HG03175 (cell line): ENCODE results near the gene AGBL3.

Source experiments
- ATAC-seq: cut with Tn5 transposase; IDR thresholded peaks from one replicate; pipeline ENCODE4 v1.9.1; 2021; ENCODE audit warnings: mild to moderate bottlenecking, moderate library complexity; ENCODE audit not compliant: unreplicated experiment

AGBL3 gene

DNA sequence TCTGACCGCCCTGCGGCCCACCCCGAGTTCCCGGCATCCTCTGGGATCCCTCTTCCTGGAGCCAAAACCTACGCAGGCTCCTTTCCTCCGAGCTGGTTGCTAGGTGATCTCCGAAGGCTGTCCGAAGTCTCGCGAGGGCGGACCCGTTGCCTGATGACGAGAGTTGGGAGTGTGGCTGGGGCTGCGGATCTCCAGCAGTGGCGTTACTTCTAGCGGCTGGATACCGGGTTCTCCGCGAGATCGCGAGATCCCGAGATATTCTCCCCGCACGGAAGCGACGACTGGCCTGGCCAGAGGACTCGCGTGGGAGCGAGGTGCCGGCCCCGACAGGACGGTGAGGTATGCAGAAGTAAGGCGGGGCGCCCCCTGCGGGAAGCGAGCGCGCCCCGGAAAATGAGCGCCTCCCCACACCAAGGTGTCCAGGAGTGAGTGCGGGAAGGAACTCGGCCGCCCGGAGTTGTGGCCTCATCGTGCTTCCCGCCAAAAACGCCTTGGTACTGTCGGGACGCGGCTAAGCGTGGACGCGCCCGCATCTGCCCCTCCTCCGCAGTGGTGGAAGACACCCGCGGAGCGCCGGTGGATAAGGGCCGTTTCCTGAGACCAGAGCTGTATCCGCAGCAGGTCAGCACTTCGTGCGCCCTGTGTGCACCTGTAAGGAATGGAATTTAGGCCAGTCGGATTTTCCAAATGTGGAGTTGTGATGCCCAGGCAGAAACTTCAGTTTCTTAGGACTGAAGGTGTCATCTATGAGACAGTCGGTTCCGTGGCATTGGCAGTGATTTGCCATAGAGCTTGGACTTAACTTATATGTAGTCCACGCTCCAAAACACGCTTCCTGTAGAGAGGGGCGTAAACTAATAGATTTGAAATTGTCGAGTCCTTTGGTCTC, at the start of gene AGBL3:
AGBL3 (plus strand) TSS at position 146 of the 889 bp plus-strand sequence. CDS start 1,426 bp downstream, outside the sequence.
- ATAC-seq = peak; percentile 94

DNA sequence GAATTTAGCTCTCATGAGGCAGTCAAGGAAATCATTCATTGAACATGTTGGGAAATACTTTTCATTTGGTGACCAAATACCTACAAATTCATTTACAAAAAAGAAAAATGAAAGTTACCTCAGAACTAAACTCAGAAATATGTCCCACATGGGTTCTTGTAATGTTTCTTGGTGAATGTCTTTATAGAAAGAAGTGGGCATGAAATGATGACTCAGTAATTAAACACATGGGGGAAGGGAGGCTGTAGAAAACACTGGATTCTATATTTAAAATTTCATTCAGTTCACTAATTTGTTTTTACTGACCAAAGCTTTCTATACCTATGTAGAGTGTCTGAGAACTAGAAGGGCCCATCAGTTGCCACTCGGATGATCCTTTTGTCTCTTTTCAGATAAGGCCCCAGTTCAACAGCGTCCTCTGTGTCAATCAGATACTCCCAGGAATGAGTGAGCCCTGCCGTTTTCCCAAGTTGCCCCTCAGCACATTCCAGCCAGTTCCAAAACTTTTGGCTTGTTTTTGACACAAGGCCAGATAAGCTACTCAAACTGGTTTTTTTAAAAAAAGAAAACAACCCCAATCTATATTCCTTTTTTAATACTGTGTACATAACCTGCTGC, 49.3 kb upstream of the AGBL3 start:
- no peak for ATAC-seq

GRCh38 chr7:134938141-134938540, 48.2 kb upstream of the AGBL3 start:
- no peak for ATAC-seq

DNA sequence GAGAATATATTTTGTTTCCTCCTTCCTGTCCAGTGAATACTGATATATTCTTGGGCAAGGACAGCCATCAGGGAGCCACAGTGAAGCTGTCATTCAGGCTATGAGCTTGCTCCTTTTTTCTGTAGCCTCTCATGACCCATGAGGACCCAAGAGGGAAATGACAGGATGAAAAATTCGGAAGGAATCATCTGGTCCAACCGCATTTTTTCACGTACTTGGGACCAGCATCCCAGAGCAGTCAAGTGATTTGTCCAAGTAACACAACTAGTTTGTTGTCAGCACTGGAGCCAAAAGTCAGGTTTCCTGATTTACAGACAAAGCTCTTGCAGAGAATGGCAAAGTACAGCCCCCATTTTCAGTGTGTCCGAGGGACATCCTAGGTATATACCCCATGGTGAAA, 47.2 kb upstream of the AGBL3 start:
- ATAC-seq = no peak

- ATAC-seq = no peak
These were observed 45.6 kb upstream of the AGBL3 start for GRCh38 chr7:134940729-134941128.

DNA sequence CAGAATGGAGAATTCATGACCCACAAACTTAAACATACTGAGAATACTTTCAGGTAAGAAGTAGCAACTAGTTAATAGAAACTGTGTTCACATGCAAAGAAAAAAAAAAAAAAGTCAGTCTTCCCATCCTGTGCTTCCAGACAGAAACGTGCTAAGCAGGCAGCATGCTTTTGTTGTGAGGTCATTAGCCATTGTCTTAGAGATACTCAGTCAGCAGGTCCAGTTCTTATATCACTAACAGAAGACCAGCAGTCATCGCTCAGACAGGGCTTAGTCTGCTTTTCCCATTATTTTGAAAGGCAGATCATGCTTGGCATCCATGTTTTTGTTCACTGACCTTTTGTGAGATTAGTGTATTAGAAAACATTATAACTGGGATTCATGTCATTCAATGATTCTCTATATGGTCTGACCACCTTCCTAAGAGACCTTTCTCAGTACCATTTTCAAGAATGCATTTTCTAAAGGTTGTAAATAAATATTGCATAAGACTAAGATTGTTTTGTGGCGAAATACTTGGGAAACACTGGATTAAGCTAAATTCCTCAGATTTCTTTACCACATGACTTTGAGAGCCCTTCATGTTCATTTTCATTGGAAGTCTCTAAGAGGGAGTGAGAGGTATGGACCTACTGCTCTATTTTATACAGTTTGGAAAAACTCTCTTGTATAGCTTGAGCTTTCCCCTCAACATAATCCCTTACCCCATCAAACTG, 45.0 kb upstream of the AGBL3 start:
- ATAC-seq = no peak

GRCh38 chr7:134941952-134942351, 44.4 kb upstream of the AGBL3 start:
- no peak for ATAC-seq

GRCh38 chr7:134942690-134943466, 43.4 kb upstream of the AGBL3 start:
- ATAC-seq = no peak

DNA sequence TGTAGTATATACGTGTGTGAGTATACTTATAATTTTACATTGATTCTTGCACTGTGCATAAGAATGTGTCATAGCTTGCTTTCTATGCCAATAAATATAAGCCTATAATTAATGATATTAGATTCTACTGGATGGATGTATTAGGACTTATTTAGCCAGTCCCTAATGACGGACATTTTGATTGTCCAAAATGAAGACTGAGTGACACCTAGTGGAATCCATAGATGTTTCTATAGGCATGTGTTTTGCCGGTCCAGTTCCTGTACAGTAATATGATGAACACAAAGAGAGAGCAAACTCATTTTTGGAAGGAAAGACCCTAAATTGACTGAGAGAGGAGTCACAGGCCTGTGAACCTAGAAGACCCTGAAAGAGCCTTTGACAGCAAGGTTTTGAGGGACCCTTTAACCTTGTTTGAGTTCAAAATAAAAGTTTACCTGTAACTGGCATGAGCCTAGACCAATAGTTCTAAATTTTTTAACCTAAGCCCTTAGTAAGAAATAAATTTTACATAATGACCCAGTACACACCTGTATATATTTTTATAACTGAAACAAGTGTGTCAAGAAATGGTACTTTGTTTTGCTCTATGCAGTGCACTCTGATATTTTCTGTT, 42.4 kb upstream of the AGBL3 start:
- peak; percentile 77 for ATAC-seq

- ATAC-seq = no peak
These were observed 40.6 kb upstream of the AGBL3 start for GRCh38 chr7:134945691-134946090.

DNA sequence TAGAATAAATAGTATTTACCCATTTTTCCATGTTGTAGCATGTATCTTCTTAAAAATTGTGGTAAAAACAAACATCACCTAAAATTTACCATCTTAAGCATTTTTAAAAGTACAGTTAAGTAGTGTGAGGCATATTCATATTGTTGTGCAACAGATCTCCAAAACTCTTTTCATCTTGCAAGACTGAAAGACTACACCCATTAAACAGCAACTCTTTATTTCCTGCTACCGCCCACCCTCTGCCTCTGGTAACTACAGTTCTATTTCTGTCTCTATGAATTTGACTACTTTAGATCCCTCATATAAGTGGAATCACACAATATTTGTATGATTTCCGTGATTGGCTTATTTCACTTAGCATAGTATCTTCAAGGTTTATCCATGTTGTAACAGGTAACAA, 40.0 kb upstream of the AGBL3 start:
- ATAC-seq = no peak

GRCh38 chr7:134947329-134947728, 39.0 kb upstream of the AGBL3 start:
- no peak for ATAC-seq

DNA sequence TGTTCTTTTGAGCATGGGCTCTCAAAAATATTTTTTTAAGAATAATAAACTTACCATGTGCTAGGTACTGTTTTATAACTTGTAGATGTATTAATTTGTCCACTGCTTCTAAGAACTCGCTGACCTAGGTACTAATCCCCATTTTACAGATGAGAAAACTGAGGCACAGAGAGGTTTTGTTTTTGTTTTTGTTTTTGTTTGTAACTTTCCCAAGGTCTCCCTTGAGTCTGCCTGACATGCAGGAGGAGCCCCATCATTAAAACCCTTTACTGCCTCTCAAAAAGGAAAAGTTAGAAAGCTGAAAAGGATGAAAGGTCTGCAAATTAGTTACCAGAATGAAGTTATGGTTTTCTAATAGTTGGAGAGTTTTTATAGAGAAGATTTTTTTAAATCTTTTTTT, 38.5 kb upstream of the AGBL3 start:
- no peak for ATAC-seq

DNA sequence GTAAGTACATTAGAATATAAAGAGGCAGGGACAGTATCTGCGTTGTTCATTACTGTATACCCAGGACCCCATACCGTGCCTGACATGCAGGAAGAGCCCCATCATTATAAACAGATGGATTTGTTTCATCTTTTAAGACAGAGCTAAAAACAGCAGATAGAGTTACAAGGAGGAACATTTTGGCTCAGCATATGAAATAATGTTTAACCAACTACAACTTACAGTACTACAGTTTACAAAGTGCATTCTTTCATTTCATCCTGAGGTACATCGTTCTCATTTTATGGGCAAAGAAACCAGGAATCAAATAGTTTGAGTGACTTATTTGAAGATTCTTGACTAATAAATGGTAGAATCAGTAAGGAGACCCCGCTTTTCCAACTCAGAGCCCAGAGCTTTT, 38.1 kb upstream of the AGBL3 start:
- no peak for ATAC-seq

DNA sequence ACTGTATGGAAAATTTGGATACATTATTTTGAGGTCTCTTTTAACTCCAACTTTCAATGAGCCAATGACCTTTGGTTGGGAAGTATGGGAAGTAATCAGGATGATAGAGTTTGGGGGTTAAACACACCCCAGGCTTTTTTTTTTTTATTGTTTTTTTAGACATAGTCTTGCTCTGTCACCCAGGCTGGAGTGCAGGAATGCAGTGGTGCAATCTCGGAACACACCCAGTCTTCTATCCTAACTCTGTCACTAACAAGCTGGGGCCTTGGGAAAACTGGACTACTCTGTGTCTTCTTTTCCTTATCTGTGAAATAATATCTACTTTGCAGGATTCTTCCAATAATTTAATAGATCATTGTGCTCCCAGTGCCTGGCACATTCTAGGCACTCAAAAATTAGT, 37.6 kb upstream of the AGBL3 start:
- ATAC-seq = no peak

- ATAC-seq = no peak
These were observed 37.1 kb upstream of the AGBL3 start for GRCh38 chr7:134949171-134949570.

GRCh38 chr7:134954197-134955082, 31.9 kb upstream of the AGBL3 start:
- no peak for ATAC-seq

- no peak for ATAC-seq
These were observed 29.3 kb upstream of the AGBL3 start for GRCh38 chr7:134957005-134957404.

GRCh38 chr7:134959810-134960209, 26.5 kb upstream of the AGBL3 start:
- ATAC-seq = no peak
